Esophagus squamous epithelium (tissue), 4 donors: ENCODE data around the gene PSENEN.

ENCODE experiments used
- CTCF ChIP-seq, 6 experiments: fragments of 450-650 bp in 4 of 6; fragments of 200-600 bp in 2 of 6; sonication (generic) in 2 of 6; IDR thresholded peaks; one replicate each; pipeline ENCODE4 v1.5.1; 2016 to 2019; ENCODE audit warnings: antibody characterized with exemption in 6 of 6, mild to moderate bottlenecking in 4 of 6, moderate library complexity in 4 of 6
- POLR2A ChIP-seq, 4 donors: fragments of 450-650 bp; IDR thresholded peaks; one replicate each; pipeline ENCODE4 v1.6.1; 2017; ENCODE audit warnings: antibody characterized with exemption in 4 of 4, mild to moderate bottlenecking in 4 of 4, moderate library complexity in 3 of 4

DNA sequence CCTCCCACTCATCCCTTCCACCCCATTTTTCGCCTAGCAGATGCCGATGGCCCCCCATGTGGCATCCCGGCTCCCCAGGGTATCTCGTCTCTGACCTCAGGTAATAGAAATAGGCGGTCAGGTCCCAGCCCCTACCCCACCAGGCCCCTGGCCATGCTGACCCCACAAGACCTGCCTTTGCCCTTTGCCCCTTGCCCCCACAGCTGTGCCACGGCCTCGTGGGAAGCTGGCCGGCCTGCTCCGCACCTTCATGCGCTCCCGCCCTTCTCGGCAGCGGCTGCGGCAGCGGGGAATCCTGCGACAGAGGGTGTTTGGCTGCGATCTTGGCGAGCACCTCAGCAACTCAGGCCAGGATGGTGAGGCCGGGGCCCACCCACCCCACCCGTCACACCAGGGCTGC lies 35.3 kb downstream of the PSENEN start:
- TF ChIP-seq CTCF (IDR thresholded peaks at IDR 0.05), result no peak
- no peak for TF ChIP-seq POLR2A (IDR thresholded peaks at IDR 0.05)
